Tibial nerve (tissue), 4 donors: ENCODE measurements around the gene LDHAL6B. TPM values are rescaled to one million over a fixed set of nuclear protein-coding genes. Genes with fewer than 3 reads are reported as not detected.

Experiments used
- DNase-seq, 2 donors: peaks; one replicate each; pipeline ENCODE4 v3.0.0-alpha.2; 2019; ENCODE audit warnings: low spot score in 2 of 2
- H3K27ac ChIP-seq, 4 donors: fragments of 200-600 bp; sonication (generic) in 3 of 4; one replicate each; pipeline ENCODE4 v1.5.1; 2017 to 2019; ENCODE audit warnings: mild to moderate bottlenecking in 1 of 4
- H3K27me3 ChIP-seq, 2 donors: fragments of 200-600 bp; sonication (generic) in 1 of 2; one replicate each; pipeline versions ENCODE4 v1.5.1 to v1.6.0; 2017 to 2019
- H3K36me3 ChIP-seq, 3 donors: fragments of 200-600 bp; sonication (generic); one replicate each; pipeline ENCODE4 v1.5.1; 2018 to 2019
- H3K4me1 ChIP-seq, 4 donors: fragments of 200-600 bp; sonication (generic) in 3 of 4; one replicate each; pipeline ENCODE4 v1.5.1; 2017 to 2019
- H3K4me3 ChIP-seq, 4 donors: fragments of 200-600 bp; sonication (generic) in 3 of 4; one replicate each; pipeline ENCODE4 v1.5.1; 2017 to 2019; ENCODE audit warnings: mild to moderate bottlenecking in 1 of 4, moderate library complexity in 1 of 4
- H3K9me3 ChIP-seq, 4 donors: fragments of 200-600 bp; sonication (generic) in 3 of 4; one replicate each; pipeline ENCODE4 v1.5.1; 2017 to 2019
- EP300 ChIP-seq, 2 donors: sonication (generic); formaldehyde crosslinking; IDR thresholded peaks; one replicate each; pipeline ENCODE4 v1.6.1; 2017; ENCODE audit warnings: antibody characterized with exemption in 2 of 2, mild to moderate bottlenecking in 1 of 2
- POLR2A ChIP-seq, 2 donors: fragments of 450-650 bp; IDR thresholded peaks; one replicate each; pipeline ENCODE4 v1.6.1; 2017; ENCODE audit warnings: antibody characterized with exemption in 2 of 2, mild to moderate bottlenecking in 2 of 2, moderate library complexity in 2 of 2
- WGBS, 2 donors: methylation state at CpG; one replicate each; pipeline ENCODE4 v1.1.5; 2018; 5-methylcytosine and 5-hydroxymethylcytosine counted together
- small RNA-seq: library from RNA; depleted of rRNA; stranded (forward); fragments of <200 nt; gene quantifications from one replicate; pipeline ENCODE3, GENCODE V24; 2016
- total RNA-seq, 4 donors: library from RNA; depleted of rRNA; stranded (reverse); fragments of >200 nt; gene quantifications; one replicate each; pipeline ENCODE4 v1.1.0, GENCODE V29; 2016
- TF ChIP-seq, protein P1 (sequence below), 5 experiments: fragments of 200-600 bp in 3 of 5; fragments of 450-650 bp in 2 of 5; sonication (generic) in 3 of 5; IDR thresholded peaks; one replicate each; pipeline ENCODE4 v1.5.1; 2016 to 2019; ENCODE audit warnings: antibody characterized with exemption in 5 of 5, mild to moderate bottlenecking in 3 of 5, moderate library complexity in 2 of 5

Gene LDHAL6B
- total RNA-seq, 4 donors from 2014 or later, result not detected

DNA sequence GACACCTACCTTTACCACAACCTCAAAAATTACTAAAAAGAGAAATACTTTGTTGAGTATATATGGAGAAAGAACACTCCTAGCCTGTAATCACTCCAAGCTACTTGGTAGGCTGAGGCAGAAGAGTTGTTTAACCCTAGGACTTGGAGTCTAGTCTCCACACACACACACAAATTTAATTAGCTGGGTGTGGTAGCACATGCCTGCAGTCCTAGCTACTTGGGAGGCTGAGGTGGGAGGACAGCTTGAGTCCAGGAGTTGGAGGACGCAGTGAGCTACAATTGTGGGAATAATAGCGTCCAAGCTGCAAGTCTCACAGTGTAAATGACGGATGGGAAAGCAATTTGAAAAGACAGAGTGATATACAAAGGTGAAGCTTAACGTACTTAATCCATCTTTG, 50.5 kb downstream of the LDHAL6B start:
- Histone ChIP-seq H3K4me1 (peaks cover 0 to 17% (median 4%) of the 10 kb centered on the region in 4 donors), H3K9me3 (no peaks in the 10 kb centered on the region), H3K4me3 (no peak overlapping the region), H3K27me3 (no peaks in the 10 kb centered on the region), H3K36me3 (peaks cover 0 to 34% (median 0%) of the 10 kb centered on the region in 3 donors), H3K27ac (no peak overlapping the region)
- TF ChIP-seq POLR2A (IDR thresholded peaks at IDR 0.05) (no peak), EP300 (IDR thresholded peaks at IDR 0.05) (no peak)
- TF ChIP-seq, protein P1, sequence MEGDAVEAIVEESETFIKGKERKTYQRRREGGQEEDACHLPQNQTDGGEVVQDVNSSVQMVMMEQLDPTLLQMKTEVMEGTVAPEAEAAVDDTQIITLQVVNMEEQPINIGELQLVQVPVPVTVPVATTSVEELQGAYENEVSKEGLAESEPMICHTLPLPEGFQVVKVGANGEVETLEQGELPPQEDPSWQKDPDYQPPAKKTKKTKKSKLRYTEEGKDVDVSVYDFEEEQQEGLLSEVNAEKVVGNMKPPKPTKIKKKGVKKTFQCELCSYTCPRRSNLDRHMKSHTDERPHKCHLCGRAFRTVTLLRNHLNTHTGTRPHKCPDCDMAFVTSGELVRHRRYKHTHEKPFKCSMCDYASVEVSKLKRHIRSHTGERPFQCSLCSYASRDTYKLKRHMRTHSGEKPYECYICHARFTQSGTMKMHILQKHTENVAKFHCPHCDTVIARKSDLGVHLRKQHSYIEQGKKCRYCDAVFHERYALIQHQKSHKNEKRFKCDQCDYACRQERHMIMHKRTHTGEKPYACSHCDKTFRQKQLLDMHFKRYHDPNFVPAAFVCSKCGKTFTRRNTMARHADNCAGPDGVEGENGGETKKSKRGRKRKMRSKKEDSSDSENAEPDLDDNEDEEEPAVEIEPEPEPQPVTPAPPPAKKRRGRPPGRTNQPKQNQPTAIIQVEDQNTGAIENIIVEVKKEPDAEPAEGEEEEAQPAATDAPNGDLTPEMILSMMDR (IDR thresholded peaks at IDR 0.05), result no peak
- 74 to 75% methylated on average over 4 of the region's 4 CpGs for WGBS, 2 donors
- no peak for DNase-seq

Small RNA genes lying within 50 kb of the gene (small RNA-seq; reads per million reads assigned to genes)
- 1.3 reads per million, percentile 37 among the genes with 10 or more reads in this experiment for gene MIR2116
- not detected for gene RNU4-80P

Other genes starting within 250 kb of the LDHAL6B start
- gene RNF111, start 219.2 kb upstream of the LDHAL6B start, total RNA-seq, result 10 to 100 TPM; 18.8 to 30.3 (median 20.6) TPM
- gene CCNB2, start 101.7 kb upstream of the LDHAL6B start, total RNA-seq, result 1 to 10 TPM in 2 of 4 donors, under 1 TPM in 1, not detected in 1; 0.44 to 1.2 (median 1.2) TPM
- 100 to 1,000 TPM in 1 of 4 donors, 10 to 100 TPM in 3; 55.7 to 147 (median 68.5) TPM for gene MYO1E, start 166.0 kb downstream of the LDHAL6B start, total RNA-seq
- 10 to 100 TPM in 2 of 4 donors, 1 to 10 TPM in 2; 1.8 to 15.5 (median 7.9) TPM for gene FAM81A, start 231.3 kb downstream of the LDHAL6B start, total RNA-seq